Erythroblast (primary cell): ENCODE data around the gene TRPT1.

Experiments
- GATA1 ChIP-seq: IDR thresholded peaks from 2 replicates; pipeline ENCODE4 v1.6.1; 2011; ENCODE audit warnings: low read depth, mild to moderate bottlenecking, control low read depth, low read length, moderate library complexity
- POLR2A ChIP-seq: IDR thresholded peaks from 2 replicates; pipeline ENCODE4 v1.6.1; 2011; ENCODE audit warnings: mild to moderate bottlenecking, low read length

GRCh38 chr11:64238999-64239398 lies 13.0 kb upstream of the TRPT1 start:
- TF ChIP-seq POLR2A (no peak), GATA1 (no peak)
